ENCODE results near the gene PLEKHB1. TPM values are rescaled to one million over a fixed set of nuclear protein-coding genes. Genes with fewer than 3 reads are reported as not detected.

PLEKHB1 gene
- total and polyA plus RNA-seq, 10 of the 15 experiments (the other 5 are each of a cell fraction or from before 2014, with no cell fraction given) = 0.58 to 2.6 (median 1.5) TPM; not detected in 1

- POLR2A ChIA-PET = no interaction called here
- DNase-seq (ENCODE audit: low read depth, low spot score) (no peak), ATAC-seq (no peak), FAIRE-seq (no peak)
- Histone ChIP-seq H2AFZ (ENCODE audit: control insufficient read depth, low read depth, low read length) (no peak overlapping the region), H4K20me1 (ENCODE audit: control insufficient read depth, insufficient read depth) (no peaks in the 10 kb centered on the region), H3K4me1 (ENCODE audit: control insufficient read depth, insufficient read depth, low read length) (no peaks in the 10 kb centered on the region), H3K36me3 (ENCODE audit: control insufficient read depth in 2 of 2, insufficient read depth in 2 of 2, low read length in 1 of 2) (no peaks in the 10 kb centered on the region), H3K4me3 (no peak overlapping the region), H3K9ac (ENCODE audit: control insufficient read depth, insufficient read depth, low read length) (no peak overlapping the region), H3K9me3 (replicated peaks; ENCODE audit: control insufficient read depth, insufficient read depth, low read length) (no peaks in the 10 kb centered on the region; the same call in 2 of the 3 replicates), H3K79me2 (ENCODE audit: control insufficient read depth, insufficient read depth, low read length) (no peaks in the 10 kb centered on the region), H3K4me2 (ENCODE audit: control insufficient read depth, insufficient read depth) (no peak overlapping the region), H3K27me3 (replicated peaks in 1 of 2; ENCODE audit: control insufficient read depth in 2 of 2, insufficient read depth in 2 of 2, low read length in 1 of 2) (no peaks in the 10 kb centered on the region), H3K27ac (ENCODE audit: control insufficient read depth, insufficient read depth) (no peak overlapping the region)
- 44% methylated on average over 2 of the region's 2 CpGs for WGBS (ENCODE audit: insufficient coverage, insufficient replicate concordance, low lambda C conversion rate, missing lambda C conversion rate)
- SMC1A ChIA-PET (ENCODE audit: uncharacterized antibody, unreplicated experiment) = no interaction called here
- no TSS peak for BruUV-seq (replicated peaks)
- RAD21 ChIA-PET (ENCODE audit: unreplicated experiment) = no interaction called here
- TF ChIP-seq ZZZ3 (IDR thresholded peaks at IDR 0.05; ENCODE audit: control insufficient read depth, insufficient read length, low read depth) (no peak), IRF4 (IDR thresholded peaks at IDR 0.05; ENCODE audit: low read depth, low read length) (no peak), E2F8 (IDR thresholded peaks at IDR 0.05; ENCODE audit: low read depth, partially characterized antibody) (no peak), ATF7 (IDR thresholded peaks at IDR 0.05; ENCODE audit: low read depth) (no peak), HDAC6 (IDR thresholded peaks at IDR 0.05; ENCODE audit: unreplicated experiment) (no peak), EED (IDR thresholded peaks at IDR 0.05; ENCODE audit: low read depth) (no peak), ZBTB4 (CRISPR knock-in tag; IDR thresholded peaks at IDR 0.05) (no peak), RFX5 (IDR thresholded peaks at IDR 0.05; ENCODE audit: low read depth, low read length) (no peak), IKZF1 (conservative IDR thresholded peaks at IDR 0.05) (no peak), EGR1 (IDR thresholded peaks at IDR 0.05; ENCODE audit: borderline replicate concordance in 1 of 2, low read depth in 2 of 2, low read length in 2 of 2) (no peak)
- intact Hi-C loops (cut with micrococcal nuclease; ENCODE audit: unreplicated experiment) = no loop called here
- in situ Hi-C loops (cut with MboI) = no loop called here
- CTCF ChIA-PET = interaction anchor here (0.6 to 0.8 kb wide), 2 partner anchors 27 to 35 kb away, joined by 3 to 5 read pairs; no protein-coding TSS in a partner anchor
These were observed 12.4 kb upstream of the PLEKHB1 start for GRCh38 chr11:73633999-73634398.
